Stimulated activated CD8-positive, alpha-beta memory T cell treated with anti-CD3 and anti-CD28 coated beads, Interleukin-2, amount 100 ng/mL, for 1 hour (primary cell): Measurements from ENCODE around the gene SERPINF2.
"Not testable (repeated sequence)": the region's sequence is repeated elsewhere in the genome, so short reads cannot be mapped to it uniquely, and the experiment has no call there.

Source experiments
- DNase-seq, 2 donors: peaks; one replicate each; pipeline ENCODE4 v3.0.0-alpha.2; 2020; ENCODE audit warnings: low read depth in 2 of 2

SERPINF2 gene

DNA sequence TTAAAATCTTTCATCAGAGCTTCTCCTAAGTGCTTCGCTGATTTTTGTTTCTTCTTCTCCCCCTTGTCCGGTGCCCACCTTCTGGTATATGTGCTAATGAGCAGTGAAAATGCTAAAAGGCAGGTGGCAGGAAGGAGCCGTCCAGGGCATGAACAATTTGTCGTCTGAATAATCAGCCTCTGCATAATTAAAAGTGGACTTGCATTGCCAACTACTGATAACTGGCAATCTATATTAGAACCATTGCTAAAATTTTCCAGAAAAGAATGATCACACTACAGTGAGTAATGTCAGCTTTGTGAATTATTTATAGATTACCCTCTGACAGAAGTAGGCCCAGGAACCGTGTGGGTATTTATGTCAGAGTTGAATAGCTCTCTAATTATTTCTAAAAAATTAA is 47.3 kb downstream of the SERPINF2 start:
- no peak for DNase-seq

DNA sequence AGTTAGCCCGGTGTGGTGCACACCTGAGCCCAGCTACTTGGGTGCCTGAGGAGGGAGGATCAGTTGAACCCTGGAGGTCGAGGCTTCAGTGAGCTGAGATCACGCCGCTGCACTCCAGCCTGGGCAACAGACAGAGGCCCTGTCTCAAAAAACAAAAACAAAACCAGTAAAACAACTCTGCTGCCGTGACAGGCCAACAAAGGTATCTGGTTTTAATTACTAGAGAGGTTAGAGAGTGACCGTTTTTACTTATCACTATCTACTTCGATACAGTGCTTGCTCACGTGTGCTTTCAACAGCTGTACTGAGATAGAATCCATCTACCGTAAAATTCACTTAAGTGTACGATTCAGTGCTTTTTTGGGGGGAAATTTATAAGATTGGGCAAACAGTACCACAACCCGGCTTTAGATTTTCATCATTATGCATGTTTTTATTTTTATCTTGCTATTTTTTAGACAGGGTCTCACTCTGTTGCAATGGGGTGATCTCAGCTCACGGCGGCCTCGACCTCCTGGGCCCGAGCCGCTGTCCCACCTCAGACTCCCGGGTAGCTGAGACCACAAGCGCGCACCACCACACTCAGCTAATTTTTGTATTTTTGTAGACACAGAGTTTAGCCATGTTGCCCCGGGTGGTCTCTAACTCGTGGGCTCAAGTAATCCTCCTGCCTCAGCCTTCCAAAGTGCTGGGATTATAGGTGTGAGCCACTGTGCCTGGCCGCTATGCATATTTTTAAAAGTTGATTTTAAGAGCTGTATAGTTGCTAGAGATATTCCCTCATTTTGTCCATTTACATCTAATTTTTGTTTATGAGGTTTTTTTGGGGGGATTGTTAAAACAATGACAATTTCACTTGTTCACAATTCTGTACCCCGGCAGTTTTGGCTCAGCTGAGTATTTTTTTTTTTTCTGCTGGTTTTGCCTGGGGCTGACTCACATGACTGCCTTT is 50.1 kb downstream of the SERPINF2 start:
- DNase-seq = no peak

DNA sequence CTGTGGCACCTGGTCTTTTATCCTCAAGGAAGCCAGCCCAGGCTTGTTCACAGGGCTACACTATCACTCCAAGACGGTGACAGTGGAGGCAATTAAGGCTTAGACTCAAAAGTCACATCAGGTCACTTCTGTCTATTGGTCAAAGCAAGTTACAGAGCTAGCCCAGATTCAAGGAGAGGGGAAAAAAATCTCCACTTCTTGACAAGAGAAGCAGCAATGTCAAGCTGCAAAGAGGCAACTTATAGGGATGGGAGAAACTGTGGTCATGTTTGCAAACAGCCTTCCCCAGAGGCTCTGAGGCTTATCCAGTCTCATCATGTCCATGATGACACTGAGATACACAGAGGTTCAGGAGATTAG is 50.8 kb downstream of the SERPINF2 start:
- DNase-seq = no peak

DNA sequence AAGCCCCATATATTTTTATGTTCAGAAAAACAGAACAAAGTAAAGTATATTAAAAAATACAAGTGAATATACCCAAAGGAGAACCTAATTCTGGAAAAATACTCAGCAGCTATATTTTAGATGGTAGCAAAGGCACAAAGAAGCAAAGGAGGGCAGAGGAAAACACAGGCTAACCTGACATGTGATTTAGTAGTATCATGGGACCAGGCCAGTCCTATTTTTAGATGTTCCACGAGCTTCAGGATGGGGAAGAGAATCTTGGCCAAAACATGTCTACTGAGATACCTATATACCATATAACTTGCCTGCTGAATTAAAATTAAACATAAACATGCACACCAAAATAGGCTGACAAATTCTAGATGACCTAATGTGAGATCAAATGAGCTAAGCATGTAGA is 54.1 kb downstream of the SERPINF2 start:
- no peak for DNase-seq

DNA sequence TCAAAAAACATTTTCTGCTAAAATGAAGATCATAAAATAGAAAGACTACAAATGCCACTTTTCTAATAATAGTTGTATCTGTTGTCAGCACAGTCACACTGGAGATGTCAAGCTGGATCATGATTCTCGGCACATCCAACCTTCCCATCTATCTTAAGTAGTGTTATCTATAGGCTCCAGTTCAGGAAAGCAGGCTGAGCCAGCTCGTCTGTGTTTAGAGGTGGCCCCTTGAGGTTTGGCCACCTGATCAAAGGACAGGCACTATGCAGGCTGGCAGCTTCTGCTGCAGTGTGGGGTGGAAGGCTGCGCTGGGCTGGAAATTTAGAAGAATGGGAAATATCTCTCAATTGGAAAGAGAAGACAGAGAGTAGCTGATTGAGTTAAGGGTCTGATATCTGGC is 54.7 kb downstream of the SERPINF2 start:
- no peak for DNase-seq

DNA sequence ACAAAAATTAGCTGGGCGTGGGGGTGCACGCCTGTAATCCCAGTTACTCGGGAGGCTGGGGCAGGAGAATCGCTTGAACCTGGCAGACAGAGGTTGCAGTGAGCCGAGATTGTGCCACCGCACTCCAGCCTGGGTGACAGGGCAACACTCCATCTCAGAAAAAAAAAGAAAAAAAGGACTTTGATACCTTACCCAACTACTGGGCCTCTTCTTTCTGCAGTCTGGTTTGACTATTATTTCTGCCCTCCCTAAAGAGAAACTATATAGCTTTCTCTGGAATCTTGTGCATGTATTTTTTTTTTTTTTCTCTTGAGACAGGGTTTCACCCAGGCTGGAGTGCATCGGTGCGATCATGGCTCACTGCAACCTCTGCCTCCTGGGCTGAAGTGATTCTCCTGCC is 55.2 kb downstream of the SERPINF2 start:
- DNase-seq = not testable (repeated sequence)

DNA sequence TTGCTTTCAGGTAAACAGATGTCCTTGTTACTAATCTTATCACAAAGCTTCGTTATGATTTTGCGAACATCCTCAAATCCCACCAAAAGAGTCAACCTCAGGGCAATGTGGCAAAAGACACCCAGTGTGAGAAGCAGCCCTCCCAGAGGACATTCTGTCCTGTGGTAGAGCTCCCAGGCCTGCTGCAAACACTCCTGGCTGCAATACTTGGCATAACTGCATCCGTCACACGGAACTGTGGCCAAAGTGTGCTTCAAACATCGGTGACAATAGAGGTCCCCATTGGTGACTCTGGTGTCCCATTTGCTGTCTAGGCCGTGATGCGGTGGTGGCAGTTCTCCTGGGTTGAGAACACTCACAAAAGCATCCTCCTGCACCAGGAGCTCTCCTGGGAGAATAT is 57.6 kb downstream of the SERPINF2 start:
- no peak for DNase-seq

DNA sequence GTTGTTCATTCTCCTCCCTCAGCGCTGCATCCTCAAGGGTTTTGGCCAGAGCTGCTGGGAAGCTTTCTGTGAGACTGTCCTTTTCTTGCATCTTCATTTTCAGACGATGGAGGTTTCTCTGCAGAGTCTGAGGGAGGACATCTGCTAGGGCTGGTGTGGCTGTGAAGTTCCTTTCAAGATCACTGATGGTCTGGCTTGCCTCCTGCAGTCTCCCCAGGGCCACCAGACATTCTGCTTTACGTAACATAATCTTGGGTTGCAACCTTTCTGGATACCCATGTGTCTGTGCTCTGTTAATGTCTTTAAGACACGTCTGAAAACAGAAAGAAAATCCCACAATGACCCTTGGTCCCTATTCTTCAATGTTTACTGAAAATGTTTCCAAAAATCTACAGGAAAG is 58.0 kb downstream of the SERPINF2 start:
- no peak for DNase-seq

DNA sequence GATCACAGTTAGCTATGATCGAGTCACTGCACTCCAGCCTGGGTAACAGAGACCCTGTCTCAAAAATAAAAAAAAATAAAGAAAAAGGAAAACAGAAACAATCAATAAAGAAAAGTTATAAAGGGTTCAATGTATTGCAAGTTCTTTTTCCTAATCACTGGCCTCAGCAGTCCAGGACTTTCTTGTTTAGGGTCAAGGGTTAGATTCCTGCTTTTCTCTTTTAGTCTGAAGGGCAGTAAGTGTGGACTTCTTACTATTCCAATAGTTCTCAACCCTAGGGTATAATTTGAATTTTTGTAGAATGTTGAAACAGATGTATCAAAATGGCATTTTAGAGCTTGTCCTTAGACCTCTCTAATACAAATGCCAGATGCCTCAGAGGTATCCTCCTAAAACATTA is 59.8 kb downstream of the SERPINF2 start:
- DNase-seq = no peak

DNA sequence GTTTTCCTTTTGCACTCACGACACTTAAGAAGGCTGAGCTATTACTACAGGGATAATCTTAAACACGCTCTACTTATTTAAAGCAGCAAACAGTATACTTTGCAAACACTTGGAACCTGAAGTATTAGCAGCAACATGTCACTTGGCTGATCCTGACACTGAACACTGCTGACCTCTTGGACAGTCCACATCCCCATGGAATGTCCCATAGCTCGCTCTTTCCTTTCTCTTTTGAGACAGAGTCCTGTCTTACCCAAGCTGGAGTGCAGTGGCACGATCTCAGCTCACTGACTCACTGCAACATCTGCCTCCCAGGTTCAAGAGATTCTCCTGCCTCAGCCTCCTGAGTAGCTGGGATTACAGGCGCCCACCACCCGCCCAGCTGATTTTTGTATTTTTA is 60.6 kb downstream of the SERPINF2 start:
- no peak for DNase-seq
